ENCODE data around the gene CLPTM1L.

The CLPTM1L gene

DNA sequence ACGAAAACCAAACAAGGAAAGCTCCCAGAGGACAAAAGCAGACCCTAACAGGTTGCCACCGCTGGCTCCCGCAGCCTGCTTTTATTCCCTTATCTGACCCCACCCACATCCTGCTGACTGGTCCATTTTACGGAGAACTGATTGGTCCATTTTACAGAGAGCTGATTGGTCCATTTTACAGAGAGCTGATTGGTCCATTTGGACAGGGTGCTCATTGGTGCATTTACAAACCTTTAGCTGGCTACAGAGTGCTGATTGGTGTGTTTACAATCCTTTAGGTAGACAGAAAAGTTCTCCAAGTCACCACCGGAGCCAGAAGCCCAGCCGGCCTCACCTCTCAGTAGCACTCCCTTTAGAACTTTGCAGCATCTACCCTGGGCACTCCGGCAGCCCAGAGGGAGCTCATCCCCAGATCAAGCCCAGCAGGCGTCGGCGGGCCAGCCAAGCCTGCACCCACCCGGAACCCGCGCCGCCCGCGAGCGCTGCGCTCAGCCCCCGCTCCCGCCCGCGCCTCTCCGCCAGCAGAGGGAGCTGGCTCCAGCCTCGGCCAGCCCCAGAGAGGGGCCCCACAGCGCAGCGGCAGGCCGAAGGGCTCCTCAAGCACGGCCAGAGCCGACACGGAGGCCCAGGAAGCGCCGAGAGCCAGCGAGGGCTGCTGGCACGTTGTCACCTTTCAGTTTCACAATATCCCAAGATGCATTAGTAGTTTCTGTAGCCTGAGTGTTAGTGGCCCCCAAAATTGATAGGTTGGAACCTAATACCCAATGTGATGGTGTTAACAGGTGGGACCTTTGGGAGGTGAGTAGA is 35.3 kb upstream of the CLPTM1L start:
- FAIRE-seq (no peak), DNase-seq (ENCODE audit: insufficient read length, low spot score) (no peak)
- TF ChIP-seq, protein P1, sequence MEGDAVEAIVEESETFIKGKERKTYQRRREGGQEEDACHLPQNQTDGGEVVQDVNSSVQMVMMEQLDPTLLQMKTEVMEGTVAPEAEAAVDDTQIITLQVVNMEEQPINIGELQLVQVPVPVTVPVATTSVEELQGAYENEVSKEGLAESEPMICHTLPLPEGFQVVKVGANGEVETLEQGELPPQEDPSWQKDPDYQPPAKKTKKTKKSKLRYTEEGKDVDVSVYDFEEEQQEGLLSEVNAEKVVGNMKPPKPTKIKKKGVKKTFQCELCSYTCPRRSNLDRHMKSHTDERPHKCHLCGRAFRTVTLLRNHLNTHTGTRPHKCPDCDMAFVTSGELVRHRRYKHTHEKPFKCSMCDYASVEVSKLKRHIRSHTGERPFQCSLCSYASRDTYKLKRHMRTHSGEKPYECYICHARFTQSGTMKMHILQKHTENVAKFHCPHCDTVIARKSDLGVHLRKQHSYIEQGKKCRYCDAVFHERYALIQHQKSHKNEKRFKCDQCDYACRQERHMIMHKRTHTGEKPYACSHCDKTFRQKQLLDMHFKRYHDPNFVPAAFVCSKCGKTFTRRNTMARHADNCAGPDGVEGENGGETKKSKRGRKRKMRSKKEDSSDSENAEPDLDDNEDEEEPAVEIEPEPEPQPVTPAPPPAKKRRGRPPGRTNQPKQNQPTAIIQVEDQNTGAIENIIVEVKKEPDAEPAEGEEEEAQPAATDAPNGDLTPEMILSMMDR (IDR thresholded peaks at IDR 0.05; ENCODE audit: insufficient read depth, missing control alignments): no peak

DNA sequence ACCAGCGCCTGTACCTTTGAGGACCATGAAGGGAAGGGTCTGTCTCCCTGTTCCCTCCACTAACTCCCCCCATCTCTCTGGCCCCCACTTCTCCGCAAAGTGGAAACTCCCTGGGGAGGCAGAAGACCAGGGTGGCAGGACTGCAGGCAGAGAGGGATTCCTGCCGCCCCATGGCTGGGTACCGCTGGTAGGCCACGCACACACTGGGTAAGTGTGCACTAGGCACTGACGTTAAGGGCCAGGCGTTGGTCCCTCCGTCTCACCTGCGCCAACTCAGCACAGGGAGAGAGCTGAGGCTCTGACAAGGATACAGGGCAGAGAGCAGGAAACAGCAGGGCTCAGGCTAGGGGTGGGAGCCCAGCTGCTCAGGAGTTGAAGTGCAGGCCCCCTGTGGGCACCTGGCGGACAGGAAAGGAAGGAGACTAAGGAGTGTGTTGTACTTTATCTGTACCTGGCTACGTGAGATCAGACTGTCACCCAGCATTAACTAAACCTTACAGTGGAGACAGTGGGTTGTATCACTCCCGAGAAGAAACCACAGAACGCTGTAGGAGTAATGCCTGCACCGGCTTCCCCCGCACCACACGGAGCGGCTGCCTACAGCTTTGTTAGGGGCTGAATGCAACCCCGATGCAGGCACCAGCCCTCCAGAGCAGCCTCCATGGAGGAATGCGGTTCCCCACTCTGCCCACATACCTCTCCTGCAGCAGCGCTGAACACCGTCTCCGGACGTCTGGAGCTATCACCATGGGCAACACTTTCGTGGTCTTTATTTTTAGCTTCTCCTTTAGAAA is 34.2 kb upstream of the CLPTM1L start:
- FAIRE-seq (no peak), DNase-seq (ENCODE audit: insufficient read length, low spot score) (no peak)
- TF ChIP-seq, protein P1 (IDR thresholded peaks at IDR 0.05; ENCODE audit: insufficient read depth, missing control alignments): no peak

DNA sequence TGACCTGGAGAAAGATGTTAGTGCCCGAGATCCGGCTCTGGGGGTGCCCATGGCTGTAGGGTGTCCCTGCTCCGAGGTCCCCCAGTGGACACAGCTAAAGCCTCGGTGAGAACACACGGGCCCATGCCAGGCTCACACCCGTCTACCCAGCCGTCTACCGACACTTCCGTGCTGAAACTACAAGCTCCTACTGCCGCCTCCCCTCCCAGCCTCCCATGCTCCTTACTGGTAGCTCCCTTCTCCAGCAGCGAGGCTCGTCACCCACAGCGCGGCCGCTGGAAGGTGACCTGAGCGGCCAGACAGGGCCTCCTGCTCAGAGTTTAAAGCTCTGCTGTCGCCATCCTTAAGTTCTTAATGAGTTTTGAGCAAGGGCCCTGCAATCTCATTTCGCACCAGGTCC is 33.2 kb upstream of the CLPTM1L start:
- DNase-seq (ENCODE audit: insufficient read length, low spot score): no peak
- TF ChIP-seq, protein P1 (IDR thresholded peaks at IDR 0.05; ENCODE audit: insufficient read depth, missing control alignments): no peak
- no peak for FAIRE-seq

DNA sequence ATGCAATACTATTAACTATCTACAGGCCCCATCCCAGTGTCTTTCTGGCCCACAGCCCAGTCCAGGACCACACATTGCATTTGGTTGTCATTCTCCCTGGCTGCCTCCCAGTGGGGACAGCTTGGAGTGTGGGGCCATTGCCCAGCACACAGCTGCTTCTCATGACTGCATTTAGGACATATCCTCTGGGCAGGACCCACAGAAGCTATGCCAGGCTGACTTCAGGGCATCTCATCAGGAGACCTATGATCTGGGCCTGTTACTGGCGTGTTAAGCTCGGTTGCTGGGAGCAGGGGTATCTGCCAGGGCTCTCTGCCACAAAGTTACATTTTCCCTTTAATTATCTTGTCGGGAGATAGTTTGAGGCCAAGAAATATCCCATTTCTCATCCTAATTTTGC is 32.1 kb upstream of the CLPTM1L start:
- FAIRE-seq (no peak), DNase-seq (ENCODE audit: insufficient read length, low spot score) (no peak)
- TF ChIP-seq, protein P1 (IDR thresholded peaks at IDR 0.05; ENCODE audit: insufficient read depth, missing control alignments): no peak

DNA sequence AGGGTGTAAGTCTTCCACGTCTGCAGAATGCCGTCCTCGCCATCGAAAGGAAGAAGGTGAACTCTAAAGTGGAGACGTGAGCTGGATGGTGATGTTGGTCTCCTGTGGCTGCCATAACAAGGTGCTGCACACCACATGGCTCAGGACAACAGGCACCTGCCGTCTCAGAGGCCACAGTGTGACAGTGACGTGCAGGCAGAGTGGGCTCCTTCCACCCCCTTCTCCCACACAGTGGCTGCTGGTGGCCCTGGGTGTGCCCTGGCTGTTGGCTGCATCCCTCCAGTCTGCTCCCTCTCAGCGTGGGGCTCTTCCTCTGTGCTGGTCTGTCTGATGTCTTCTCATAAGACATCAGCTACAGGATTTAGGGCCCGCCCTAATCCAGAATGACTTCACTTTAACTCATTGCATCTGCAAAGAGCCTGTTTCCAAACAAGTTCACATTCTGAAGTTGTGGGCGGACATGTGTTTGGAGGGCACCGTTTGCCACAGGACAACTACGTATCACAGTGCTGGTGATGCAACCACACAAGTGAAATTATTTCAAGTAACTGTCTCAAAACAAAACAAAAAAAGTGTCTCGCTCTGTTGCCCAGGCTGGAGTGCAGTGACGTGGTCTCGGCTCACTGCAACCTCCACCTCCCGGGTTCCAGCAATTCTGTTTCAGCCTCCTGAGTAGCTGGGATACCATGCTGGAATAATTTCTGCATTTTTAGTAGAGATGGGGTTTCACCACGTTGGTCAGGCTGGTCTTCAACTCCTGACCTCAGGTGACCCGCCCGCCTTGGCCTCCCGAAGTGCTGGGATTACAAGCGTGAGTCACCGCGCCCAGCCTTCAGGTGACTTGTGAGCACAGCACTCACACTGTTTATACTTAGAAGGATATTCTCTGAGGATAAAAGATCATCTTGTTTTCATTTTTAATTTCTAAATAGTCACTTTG is 31.2 kb upstream of the CLPTM1L start:
- DNase-seq (ENCODE audit: insufficient read length, low spot score) (no peak), FAIRE-seq (no peak)
- TF ChIP-seq, protein P1 (IDR thresholded peaks at IDR 0.05; ENCODE audit: insufficient read depth, missing control alignments): no peak

DNA sequence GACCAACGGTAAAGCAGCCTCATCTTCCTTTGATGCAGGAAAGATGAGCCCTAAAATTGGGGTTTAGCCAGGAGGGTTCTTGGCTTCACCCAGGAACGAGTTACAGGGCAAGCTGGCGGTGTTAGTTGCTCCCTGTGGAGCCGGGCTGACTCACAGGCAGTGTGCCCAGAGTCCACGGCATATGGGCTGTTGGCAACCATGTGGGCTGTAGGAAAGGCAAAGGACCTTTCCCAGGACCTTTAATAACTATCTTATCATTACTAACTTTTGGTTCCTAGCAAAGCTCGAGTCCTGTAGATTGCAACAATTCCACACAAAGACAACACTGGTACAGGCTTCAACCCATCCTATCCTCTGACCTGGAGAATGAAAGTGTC is 29.8 kb upstream of the CLPTM1L start:
- DNase-seq (ENCODE audit: insufficient read length, low spot score) (no peak), FAIRE-seq (no peak)
- TF ChIP-seq, protein P1 (IDR thresholded peaks at IDR 0.05; ENCODE audit: insufficient read depth, missing control alignments): no peak
